Measurements from ENCODE around the gene CTBP2.
A peak's percentile ranks its signal among the peaks of the same experiment; 100 is the strongest.

The CTBP2 gene

GRCh38 chr10:125079091-125079600, 81.2 kb downstream of the CTBP2 start:
- no peaks in the 10 kb centered on the region for H3K27me3 ChIP-seq (ENCODE audit: insufficient read depth, low read length, poor library complexity)
- H2BK120ac ChIP-seq (ENCODE audit: low read depth, low read length), result no peak overlapping the region
- H3K4ac ChIP-seq (ENCODE audit: low read depth, low read length), result no peak overlapping the region
- H2BK15ac ChIP-seq (replicated peaks; ENCODE audit: low read depth), result no peak overlapping the region
- no peak overlapping the region for H2AK5ac ChIP-seq (ENCODE audit: low read length)
- no peak for DNase-seq
- H3K9ac ChIP-seq (ENCODE audit: low read length), result no peak overlapping the region
- H3K79me1 ChIP-seq (ENCODE audit: low read length), result peaks cover 44% of the 10 kb centered on the region
- H3K18ac ChIP-seq (ENCODE audit: low read length), result no peak overlapping the region
- H4K5ac ChIP-seq (ENCODE audit: low read length), result no peak overlapping the region
- H3K56ac ChIP-seq (ENCODE audit: low read length), result no peak overlapping the region
- peaks cover 7% of the 10 kb centered on the region for H3K36me3 ChIP-seq (ENCODE audit: control insufficient read depth, insufficient read depth, low read length)
- no peak overlapping the region for H3K23ac ChIP-seq (ENCODE audit: low read length)
- no peak overlapping the region for H3K27ac ChIP-seq (ENCODE audit: low read depth, low read length)
- no peak overlapping the region for H3K4me3 ChIP-seq (ENCODE audit: low read length)
- no peak overlapping the region for H4K8ac ChIP-seq (ENCODE audit: low read depth, low read length)
- peaks cover 85% of the 10 kb centered on the region for H3K79me2 ChIP-seq (ENCODE audit: control insufficient read depth, insufficient read depth, low read length)
- no CpG with 5 or more reads among the region's 14 CpGs for WGBS (ENCODE audit: extremely low coverage, insufficient coverage, low lambda C conversion rate)
- no peaks in the 10 kb centered on the region for H3K4me1 ChIP-seq (ENCODE audit: control insufficient read depth, low read depth, low read length)
- no peak overlapping the region for H3K4me2 ChIP-seq (ENCODE audit: low read length)
- H2BK5ac ChIP-seq (ENCODE audit: low read length), result no peak overlapping the region

- no peak overlapping the region for H3K27ac ChIP-seq (ENCODE audit: low read depth, low read length)
- H3K4me1 ChIP-seq (ENCODE audit: control insufficient read depth, low read depth, low read length), result no peaks in the 10 kb centered on the region
- H3K4me3 ChIP-seq (ENCODE audit: low read length), result no peak overlapping the region
- DNase-seq, result no peak
- H3K18ac ChIP-seq (ENCODE audit: low read length), result no peak overlapping the region
- H3K23ac ChIP-seq (ENCODE audit: low read length), result no peak overlapping the region
- H3K9ac ChIP-seq (ENCODE audit: low read length), result no peak overlapping the region
- no peak overlapping the region for H4K5ac ChIP-seq (ENCODE audit: low read length)
- H2BK5ac ChIP-seq (ENCODE audit: low read length), result no peak overlapping the region
- peaks cover 85% of the 10 kb centered on the region for H3K79me2 ChIP-seq (ENCODE audit: control insufficient read depth, insufficient read depth, low read length)
- H3K4me2 ChIP-seq (ENCODE audit: low read length), result no peak overlapping the region
- H2BK15ac ChIP-seq (replicated peaks; ENCODE audit: low read depth), result no peak overlapping the region
- H3K79me1 ChIP-seq (ENCODE audit: low read length), result peaks cover 40% of the 10 kb centered on the region
- H2BK120ac ChIP-seq (ENCODE audit: low read depth, low read length), result no peak overlapping the region
- H4K8ac ChIP-seq (ENCODE audit: low read depth, low read length), result no peak overlapping the region
- no peak overlapping the region for H3K56ac ChIP-seq (ENCODE audit: low read length)
- no peak overlapping the region for H3K4ac ChIP-seq (ENCODE audit: low read depth, low read length)
- H3K36me3 ChIP-seq (ENCODE audit: control insufficient read depth, insufficient read depth, low read length), result peaks cover 7% of the 10 kb centered on the region
- no peak overlapping the region for H2AK5ac ChIP-seq (ENCODE audit: low read length)
- no CpG with 5 or more reads among the region's 14 CpGs for WGBS (ENCODE audit: extremely low coverage, insufficient coverage, low lambda C conversion rate)
- no peaks in the 10 kb centered on the region for H3K27me3 ChIP-seq (ENCODE audit: insufficient read depth, low read length, poor library complexity)
Observed at GRCh38 chr10:125076891-125077541, 83.3 kb downstream of the CTBP2 start.

GRCh38 chr10:125076121-125076825, 84.1 kb downstream of the CTBP2 start:
- Histone ChIP-seq H3K4ac (ENCODE audit: low read depth, low read length) (no peak overlapping the region), H3K4me2 (ENCODE audit: low read length) (no peak overlapping the region), H3K56ac (ENCODE audit: low read length) (no peak overlapping the region), H3K79me1 (ENCODE audit: low read length) (peaks cover 40% of the 10 kb centered on the region), H4K8ac (ENCODE audit: low read depth, low read length) (no peak overlapping the region), H3K79me2 (ENCODE audit: control insufficient read depth, insufficient read depth, low read length) (peaks cover 87% of the 10 kb centered on the region), H3K18ac (ENCODE audit: low read length) (no peak overlapping the region), H2AK5ac (ENCODE audit: low read length) (no peak overlapping the region), H2BK15ac (replicated peaks; ENCODE audit: low read depth) (no peak overlapping the region), H3K4me1 (ENCODE audit: control insufficient read depth, low read depth, low read length) (no peaks in the 10 kb centered on the region), H3K27me3 (ENCODE audit: insufficient read depth, low read length, poor library complexity) (no peaks in the 10 kb centered on the region), H3K9ac (ENCODE audit: low read length) (no peak overlapping the region), H3K36me3 (ENCODE audit: control insufficient read depth, insufficient read depth, low read length) (peaks cover 7% of the 10 kb centered on the region), H3K23ac (ENCODE audit: low read length) (peak overlapping the region; percentile 80), H4K5ac (ENCODE audit: low read length) (no peak overlapping the region), H2BK5ac (ENCODE audit: low read length) (no peak overlapping the region), H2BK120ac (ENCODE audit: low read depth, low read length) (no peak overlapping the region), H3K27ac (ENCODE audit: low read depth, low read length) (no peak overlapping the region), H3K4me3 (ENCODE audit: low read length) (no peak overlapping the region)
- DNase-seq, result no peak
- WGBS (ENCODE audit: extremely low coverage, insufficient coverage, low lambda C conversion rate), result no CpG with 5 or more reads among the region's 15 CpGs

GRCh38 chr10:125073996-125074395, 86.4 kb downstream of the CTBP2 start:
- H3K18ac ChIP-seq (ENCODE audit: low read length), result no peak overlapping the region
- no peak overlapping the region for H4K5ac ChIP-seq (ENCODE audit: low read length)
- no peaks in the 10 kb centered on the region for H3K4me1 ChIP-seq (ENCODE audit: control insufficient read depth, low read depth, low read length)
- no peak for DNase-seq
- no peak overlapping the region for H3K4ac ChIP-seq (ENCODE audit: low read depth, low read length)
- no peak overlapping the region for H3K23ac ChIP-seq (ENCODE audit: low read length)
- H2BK5ac ChIP-seq (ENCODE audit: low read length), result no peak overlapping the region
- no peaks in the 10 kb centered on the region for H3K27me3 ChIP-seq (ENCODE audit: insufficient read depth, low read length, poor library complexity)
- H3K4me3 ChIP-seq (ENCODE audit: low read length), result no peak overlapping the region
- no peak overlapping the region for H2BK120ac ChIP-seq (ENCODE audit: low read depth, low read length)
- no peak overlapping the region for H2BK15ac ChIP-seq (replicated peaks; ENCODE audit: low read depth)
- H4K8ac ChIP-seq (ENCODE audit: low read depth, low read length), result no peak overlapping the region
- no peak overlapping the region for H3K4me2 ChIP-seq (ENCODE audit: low read length)
- peaks cover 78% of the 10 kb centered on the region for H3K79me2 ChIP-seq (ENCODE audit: control insufficient read depth, insufficient read depth, low read length)
- H3K79me1 ChIP-seq (ENCODE audit: low read length), result peaks cover 34% of the 10 kb centered on the region
- H3K56ac ChIP-seq (ENCODE audit: low read length), result no peak overlapping the region
- no peak overlapping the region for H3K27ac ChIP-seq (ENCODE audit: low read depth, low read length)
- no peak overlapping the region for H3K9ac ChIP-seq (ENCODE audit: low read length)
- H2AK5ac ChIP-seq (ENCODE audit: low read length), result no peak overlapping the region
- peaks cover 6% of the 10 kb centered on the region for H3K36me3 ChIP-seq (ENCODE audit: control insufficient read depth, insufficient read depth, low read length)

GRCh38 chr10:125072794-125073193, 87.6 kb downstream of the CTBP2 start:
- Histone ChIP-seq H3K36me3 (ENCODE audit: control insufficient read depth, insufficient read depth, low read length) (peaks cover 6% of the 10 kb centered on the region), H3K4me3 (ENCODE audit: low read length) (no peak overlapping the region)
- WGBS (ENCODE audit: extremely low coverage, insufficient coverage, low lambda C conversion rate), result no CpG with 5 or more reads among the region's 4 CpGs

More at GRCh38 chr10:125072794-125073193, 87.6 kb downstream of the CTBP2 start:
- Histone ChIP-seq H4K5ac (ENCODE audit: low read length) (no peak overlapping the region), H3K4ac (ENCODE audit: low read depth, low read length) (no peak overlapping the region), H3K9ac (ENCODE audit: low read length) (no peak overlapping the region), H2BK15ac (replicated peaks; ENCODE audit: low read depth) (no peak overlapping the region), H2BK120ac (ENCODE audit: low read depth, low read length) (no peak overlapping the region), H3K79me1 (ENCODE audit: low read length) (peaks cover 37% of the 10 kb centered on the region), H3K79me2 (ENCODE audit: control insufficient read depth, insufficient read depth, low read length) (peaks cover 82% of the 10 kb centered on the region), H3K4me2 (ENCODE audit: low read length) (no peak overlapping the region), H3K27ac (ENCODE audit: low read depth, low read length) (no peak overlapping the region), H3K27me3 (ENCODE audit: insufficient read depth, low read length, poor library complexity) (no peaks in the 10 kb centered on the region), H3K4me1 (ENCODE audit: control insufficient read depth, low read depth, low read length) (no peaks in the 10 kb centered on the region), H4K8ac (ENCODE audit: low read depth, low read length) (no peak overlapping the region), H2AK5ac (ENCODE audit: low read length) (no peak overlapping the region), H3K23ac (ENCODE audit: low read length) (no peak overlapping the region), H3K56ac (ENCODE audit: low read length) (no peak overlapping the region), H3K18ac (ENCODE audit: low read length) (no peak overlapping the region), H2BK5ac (ENCODE audit: low read length) (no peak overlapping the region)
- DNase-seq, result no peak
